H1 (cell line): ENCODE data around the gene SIK2. TPM values are rescaled to one million over a fixed set of nuclear protein-coding genes. Genes with fewer than 3 reads are reported as not detected.

Experiments
- CTCF ChIA-PET: fragments of 300-600 bp; sonication (Branson Sonifier 250); formaldehyde crosslinking; loops from one replicate; lab custom pipeline; 2021; ENCODE audit not compliant: partially characterized antibody; lab: Charles Lee
- POLR2A ChIA-PET: fragments of 300-600 bp; sonication (Branson Sonifier 250); formaldehyde crosslinking; loops from one replicate; lab custom pipeline; 2021; ENCODE audit warnings: inconsistent platforms; ENCODE audit not compliant: partially characterized antibody; lab: Charles Lee
- DNase-seq, 2 experiments: peaks; one replicate each; pipeline versions ENCODE4 v3.0.0 to v3.0.0-alpha.2; 2010 to 2022; ENCODE audit warnings: low spot score in 2 of 2, low read depth in 1 of 2, mixed read lengths in 1 of 2
- FAIRE-seq: peaks from 2 replicates; lab custom pipeline; 2011; peaks lifted over from hg19 to GRCh38; lab: Jason Lieb, UNC
- H2AFZ ChIP-seq: 2 replicates; pipeline ENCODE4 v1.8.1; 2012; ENCODE audit warnings: low read length, inconsistent platforms
- H2AK5ac ChIP-seq: 2 replicates; pipeline ENCODE4 v1.6.1; 2013; ENCODE audit warnings: low read depth, low read length
- H2BK120ac ChIP-seq: replicated peaks from 2 replicates; pipeline ENCODE3; 2013; ENCODE audit warnings: low read depth, low read length, inconsistent platforms
- H2BK12ac ChIP-seq: 2 replicates; pipeline ENCODE4 v1.6.1; 2013; ENCODE audit warnings: low read depth, low read length
- H2BK15ac ChIP-seq: 2 replicates; pipeline ENCODE4 v1.6.1; 2013; ENCODE audit warnings: low read length
- H2BK20ac ChIP-seq: 2 replicates; pipeline ENCODE4 v1.6.1; 2013; ENCODE audit warnings: low read length
- H2BK5ac ChIP-seq: 2 replicates; pipeline ENCODE4 v1.6.1; 2013; ENCODE audit warnings: low read depth, low read length
- H3K14ac ChIP-seq: 2 replicates; pipeline ENCODE4 v1.6.1; 2013; ENCODE audit warnings: inconsistent platforms; ENCODE audit not compliant: insufficient read length
- H3K18ac ChIP-seq: 2 replicates; pipeline ENCODE4 v1.6.1; 2013; ENCODE audit warnings: low read length; ENCODE audit errors: extremely low read depth
- H3K23ac ChIP-seq: 2 replicates; pipeline ENCODE4 v1.6.1; 2013; ENCODE audit warnings: inconsistent platforms; ENCODE audit not compliant: insufficient read length
- H3K23me2 ChIP-seq: 2 replicates; pipeline ENCODE4 v1.6.1; 2013; ENCODE audit warnings: low read depth, low read length
- H3K27ac ChIP-seq: 2 replicates; pipeline ENCODE4 v1.6.1; 2011; ENCODE audit warnings: low read depth, low read length, inconsistent platforms
- H3K27me3 ChIP-seq, 4 experiments: replicated peaks in 1 of 4; 1 replicate in 1 of 4; 2 replicates in 3 of 4; pipeline versions ENCODE4 v1.6.1 to v1.8.1; 2011 to 2013; ENCODE audit warnings: low read length in 3 of 4, mild to moderate bottlenecking in 3 of 4, inconsistent platforms in 2 of 4, mixed read lengths in 2 of 4, moderate library complexity in 1 of 4; ENCODE audit not compliant: control insufficient read depth in 3 of 4, insufficient read depth in 3 of 4; ENCODE audit errors: extremely low read depth in 1 of 4
- H3K36me3 ChIP-seq, 4 experiments: 2 replicates each; pipeline versions ENCODE4 v1.6.1 to v1.8.1; 2011 to 2013; ENCODE audit warnings: mild to moderate bottlenecking in 4 of 4, low read length in 3 of 4, moderate library complexity in 2 of 4, control low read depth in 1 of 4, inconsistent platforms in 1 of 4; ENCODE audit not compliant: insufficient read depth in 4 of 4, control insufficient read depth in 2 of 4
- H3K4ac ChIP-seq: replicated peaks from 2 replicates; pipeline ENCODE3; 2013; ENCODE audit warnings: low read length, low read depth, mixed read lengths, inconsistent platforms; ENCODE audit not compliant: insufficient read length
- H3K4me1 ChIP-seq, 4 experiments: replicated peaks in 1 of 4; 1 replicate in 1 of 4; 2 replicates in 3 of 4; pipeline versions ENCODE4 v1.6.1 to v1.8.1; 2011 to 2013; ENCODE audit warnings: low read length in 3 of 4, inconsistent platforms in 2 of 4, mixed read lengths in 1 of 4; ENCODE audit not compliant: insufficient read depth in 4 of 4, control insufficient read depth in 3 of 4
- H3K4me2 ChIP-seq, 2 experiments: 2 replicates each; pipeline versions ENCODE4 v1.6.1 to v1.8.1; 2011 to 2013; ENCODE audit warnings: low read depth in 2 of 2, low read length in 2 of 2, control low read depth in 1 of 2, inconsistent platforms in 1 of 2, mild to moderate bottlenecking in 1 of 2; ENCODE audit not compliant: insufficient read depth in 1 of 2
- H3K4me3 ChIP-seq, 4 experiments: fragments of 200-600, 300-600 bp in 1 of 4; sonication (generic), shearing (Covaris generic), sonication (Bioruptor Twin) in 1 of 4; 2 replicates each; pipeline versions ENCODE4 v1.5.1 to v1.8.1; 2011 to 2016; ENCODE audit warnings: low read length in 4 of 4, low read depth in 3 of 4, control low read depth in 2 of 4, inconsistent platforms in 2 of 4, mild to moderate bottlenecking in 2 of 4, mixed read lengths in 1 of 4, moderate library complexity in 1 of 4; ENCODE audit not compliant: insufficient read depth in 2 of 4; ENCODE audit errors: extremely low read depth in 1 of 4
- H3K56ac ChIP-seq: replicated peaks from 2 replicates; pipeline ENCODE3; 2013; ENCODE audit warnings: low read depth, mild to moderate bottlenecking, mixed read lengths, low read length, inconsistent platforms; ENCODE audit not compliant: insufficient read length
- H3K79me1 ChIP-seq: 2 replicates; pipeline ENCODE4 v1.6.1; 2013; ENCODE audit warnings: low read depth, low read length, control low read depth
- H3K79me2 ChIP-seq, 2 experiments: 2 replicates each; pipeline versions ENCODE4 v1.6.1 to v1.8.1; 2012 to 2013; ENCODE audit warnings: low read length in 2 of 2, mild to moderate bottlenecking in 2 of 2, inconsistent platforms in 1 of 2; ENCODE audit not compliant: insufficient read depth in 2 of 2, control insufficient read depth in 1 of 2
- H3K9ac ChIP-seq, 4 experiments: replicated peaks in 1 of 4; 1 replicate in 1 of 4; 2 replicates in 3 of 4; pipeline versions ENCODE4 v1.6.1 to v1.8.1; 2011 to 2013; ENCODE audit warnings: low read depth in 3 of 4, low read length in 3 of 4, control low read depth in 2 of 4, mild to moderate bottlenecking in 2 of 4, moderate library complexity in 2 of 4, inconsistent platforms in 1 of 4; ENCODE audit errors: extremely low read depth in 1 of 4
- H3K9me3 ChIP-seq, 2 experiments: 2 replicates each; pipeline versions ENCODE4 v1.6.1 to v1.8.1; 2012 to 2013; ENCODE audit warnings: mild to moderate bottlenecking in 2 of 2, moderate library complexity in 2 of 2, control low read depth in 1 of 2, inconsistent platforms in 1 of 2, low read depth in 1 of 2, low read length in 1 of 2, mixed read lengths in 1 of 2; ENCODE audit not compliant: insufficient read depth in 2 of 2
- H4K20me1 ChIP-seq, 2 experiments: replicated peaks in 1 of 2; 2 replicates each; pipeline versions ENCODE3 to v1.8.1; 2011 to 2013; ENCODE audit warnings: inconsistent platforms in 2 of 2, low read length in 2 of 2, mild to moderate bottlenecking in 1 of 2; ENCODE audit not compliant: insufficient read depth in 2 of 2, control insufficient read depth in 1 of 2
- H4K5ac ChIP-seq: 2 replicates; pipeline ENCODE4 v1.6.1; 2013; ENCODE audit warnings: low read length, low read depth, mixed read lengths, inconsistent platforms; ENCODE audit not compliant: insufficient read length
- H4K8ac ChIP-seq: 2 replicates; pipeline ENCODE4 v1.8.0; 2013; ENCODE audit warnings: mild to moderate bottlenecking, moderate library complexity, low read length, inconsistent platforms; ENCODE audit not compliant: insufficient read depth; ENCODE audit errors: extremely low read depth
- H4K91ac ChIP-seq: replicated peaks from 2 replicates; pipeline ENCODE3; 2013; ENCODE audit warnings: low read length, mixed read lengths, inconsistent platforms; ENCODE audit not compliant: insufficient read length
- BACH1 ChIP-seq: IDR thresholded peaks from 2 replicates; pipeline ENCODE4 v1.6.1; 2012; ENCODE audit warnings: low read length, improper control_type of control experiment
- EP300 ChIP-seq, 2 experiments: IDR thresholded peaks; 1 replicate in 1 of 2; 2 replicates in 1 of 2; pipeline ENCODE4 v1.6.1; 2011 to 2012; ENCODE audit warnings: low read depth in 2 of 2, low read length in 2 of 2, mild to moderate bottlenecking in 2 of 2, borderline replicate concordance in 1 of 2, inconsistent platforms in 1 of 2, moderate library complexity in 1 of 2
- HDAC2 ChIP-seq, 2 experiments: fragments of 300-600 bp in 1 of 2; sonication (generic) in 1 of 2; IDR thresholded peaks; 2 replicates each; pipeline ENCODE4 v1.6.1; 2011 to 2012; ENCODE audit warnings: low read depth in 2 of 2, low read length in 2 of 2, mild to moderate bottlenecking in 2 of 2, moderate library complexity in 2 of 2, borderline replicate concordance in 1 of 2, inconsistent platforms in 1 of 2
- POU5F1 ChIP-seq: IDR thresholded peaks from 2 replicates; pipeline ENCODE4 v1.6.1; 2011; ENCODE audit warnings: low read depth, mild to moderate bottlenecking, low read length, moderate library complexity
- RAD21 ChIP-seq, 2 experiments: IDR thresholded peaks in 1 of 2; conservative IDR thresholded peaks in 1 of 2; 2 replicates each; pipeline ENCODE4 v1.6.1; 2011; ENCODE audit warnings: low read depth in 2 of 2, low read length in 2 of 2, improper control_type of control experiment in 1 of 2, inconsistent platforms in 1 of 2, mild to moderate bottlenecking in 1 of 2, moderate library complexity in 1 of 2
- SIX5 ChIP-seq: IDR thresholded peaks from 2 replicates; pipeline ENCODE4 v1.6.1; 2011; ENCODE audit warnings: mild to moderate bottlenecking, low read depth, low read length
- WGBS, 2 experiments: shearing (Covaris generic) in 1 of 2; methylation state at CpG; one replicate each; pipeline versions ENCODE4 v1.1.6 to v1.1.7; 2013 to 2015; ENCODE audit warnings: low lambda C conversion rate in 2 of 2, mixed read lengths in 2 of 2, inconsistent platforms in 1 of 2, low coverage in 1 of 2, missing lambda C conversion rate in 1 of 2; ENCODE audit not compliant: insufficient replicate concordance in 2 of 2, insufficient coverage in 1 of 2, insufficient read length in 1 of 2; ENCODE audit errors: extremely low coverage in 1 of 2, missing lambda C conversion rate in 1 of 2; 5-methylcytosine and 5-hydroxymethylcytosine counted together
- polyA plus RNA-seq, 7 experiments: library from polyadenylated mRNA; depleted of rRNA in 3 of 7; stranded (reverse) in 5 of 7; unstranded in 2 of 7; fragments of >200 nt in 5 of 7; fragments of 200-250 nt in 2 of 7; gene quantifications; 1 replicate in 5 of 7; 2 replicates in 1 of 7; 4 replicates in 1 of 7; pipeline versions ENCODE4 v1.2.1 to v1.2.3, GENCODE V29; 2011 to 2013; ENCODE audit warnings: missing spikeins in 2 of 7, mixed read lengths in 2 of 7
- total RNA-seq: library from RNA; stranded (reverse); fragmentation: NEBNext Ultra II Directional; extraction: Animal tissue kit (Norgen Biotek cat#: 25700); gene quantifications from 2 replicates; pipeline ENCODE4 v1.2.1, GENCODE V29; 2021

The SIK2 gene
- total and polyA plus RNA-seq, 2 of the 8 experiments (the other 6 are each of a cell fraction or from before 2014, with no cell fraction given), result 8.8 to 11.2 TPM

DNA sequence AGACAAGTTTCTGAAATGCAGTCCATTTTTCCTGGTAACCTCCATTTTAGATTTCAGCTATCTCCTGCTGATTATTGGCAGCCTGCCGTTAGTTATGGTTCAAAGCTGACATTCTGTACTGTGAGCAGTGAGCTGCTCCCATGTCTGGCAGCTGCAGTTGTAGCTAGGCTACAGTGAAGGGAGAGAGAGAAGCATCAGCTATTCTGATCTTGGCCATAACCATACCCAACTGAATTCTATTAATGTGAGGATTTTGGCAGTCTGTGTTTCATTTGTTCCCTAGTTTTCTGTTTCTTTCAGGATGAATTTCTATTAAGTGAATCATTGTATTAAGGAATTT is 33.4 kb downstream of the SIK2 start:
- no peak for DNase-seq
- no peak overlapping the region for H2BK12ac ChIP-seq
- no peak for TF ChIP-seq EP300 (IDR thresholded peaks at IDR 0.05; ENCODE audit: borderline replicate concordance in 1 of 2, low read depth in 2 of 2, low read length in 2 of 2)
- no peak for TF ChIP-seq BACH1
- TF ChIP-seq SIX5, result no peak
- TF ChIP-seq RAD21 (IDR thresholded peaks at IDR 0.05 in 1 of 2, conservative IDR thresholded peaks at IDR 0.05 in 1 of 2; ENCODE audit: low read depth in 2 of 2, low read length in 2 of 2), result no peak
- no peak for TF ChIP-seq POU5F1
- TF ChIP-seq HDAC2 (IDR thresholded peaks at IDR 0.05; ENCODE audit: borderline replicate concordance in 1 of 2, low read depth in 2 of 2, low read length in 2 of 2), result no peak
- TF ChIP-seq, all 59 proteins: peak for 0
- Histone ChIP-seq H3K23me2 (no peaks in the 10 kb centered on the region), H2AFZ (no peak overlapping the region), H3K14ac (no peak overlapping the region), H3K18ac (no peak overlapping the region), H3K36me3 (no peaks in the 10 kb centered on the region), H4K20me1 (peaks cover 0 to 1% of the 10 kb centered on the region in 2 experiments), H2AK5ac (0 out of 2 replicates have a peak overlapping the region, but pooled peaks have one; percentile 71), H3K56ac (no peak overlapping the region), H3K9me3 (no peaks in the 10 kb centered on the region), H2BK5ac (no peak overlapping the region), H2BK15ac (peak overlapping the region; percentile 62; the same call in 1 of the 2 replicates), H4K5ac (no peak overlapping the region), H3K4me2 (no peak overlapping the region), H3K23ac (no peak overlapping the region), H3K27me3 (no peaks in the 10 kb centered on the region), H3K4ac (peak overlapping the region; percentile 70), H3K9ac (no peak overlapping the region), H3K27ac (no peak overlapping the region), H4K91ac (peak overlapping the region; percentile 73), H4K8ac (no peak overlapping the region), H2BK20ac (no peak overlapping the region), H3K4me1 (peaks cover 0 to 8% (median 3%) of the 10 kb centered on the region in 4 experiments; a peak in 5 of 7 replicates), H3K4me3 (no peak overlapping the region), H3K79me1 (no peaks in the 10 kb centered on the region), H3K79me2 (no peaks in the 10 kb centered on the region), H2BK120ac (peak overlapping the region; percentile 70)
- ChIA-PET CTCF (interaction anchor here (0.9 kb wide), 1 partner anchor 133 kb away, joined by 3 read pairs; no protein-coding TSS in a partner anchor), POLR2A (no interaction called here)
- FAIRE-seq, result no peak
- 90% methylated on average over 1 of the region's 1 CpG; no CpG with 5 or more reads in 1 of the 2 experiments for WGBS, 2 experiments
